Measurements from ENCODE around the gene B3GALT6.
"Not testable (repeated sequence)": the region's sequence is repeated elsewhere in the genome, so short reads cannot be mapped to it uniquely, and the experiment has no call there.

B3GALT6 gene

GRCh38 chr1:1232208-1232795, at the start of gene B3GALT6:
Gene B3GALT6 (plus strand): TSS chr1:1232237. CDS start chr1:1232279, 42 bp downstream.
- no peak for DNase-seq

GRCh38 chr1:1182491-1183220, 49.4 kb upstream of the B3GALT6 start:
- no peak for DNase-seq

GRCh38 chr1:1183221-1183747, 48.8 kb upstream of the B3GALT6 start:
- DNase-seq: no peak

GRCh38 chr1:1183833-1184775, 47.9 kb upstream of the B3GALT6 start:
- no peak for DNase-seq

GRCh38 chr1:1185101-1185765, 46.8 kb upstream of the B3GALT6 start:
- no peak for DNase-seq

- DNase-seq: no peak
These were observed 44.1 kb upstream of the B3GALT6 start for GRCh38 chr1:1187938-1188337.

GRCh38 chr1:1189111-1189510, 42.9 kb upstream of the B3GALT6 start:
- no peak for DNase-seq

GRCh38 chr1:1191734-1192133, 40.3 kb upstream of the B3GALT6 start:
- DNase-seq: no peak

GRCh38 chr1:1194723-1195122, 37.3 kb upstream of the B3GALT6 start:
- DNase-seq: no peak

- not testable (repeated sequence) for DNase-seq
These were observed 36.3 kb upstream of the B3GALT6 start for GRCh38 chr1:1195726-1196125.

GRCh38 chr1:1196431-1197187, 35.4 kb upstream of the B3GALT6 start:
- DNase-seq: no peak

- no peak for DNase-seq
These were observed 34.9 kb upstream of the B3GALT6 start for GRCh38 chr1:1197188-1197500.

- no peak for DNase-seq
These were observed 34.2 kb upstream of the B3GALT6 start for GRCh38 chr1:1197551-1198422.

- DNase-seq: no peak
These were observed 33.5 kb upstream of the B3GALT6 start for GRCh38 chr1:1198423-1199140.

GRCh38 chr1:1199141-1199960, 32.7 kb upstream of the B3GALT6 start:
- DNase-seq: no peak

- DNase-seq: no peak
These were observed 31.8 kb upstream of the B3GALT6 start for GRCh38 chr1:1199961-1200875.

- peak; percentile 86 to 92 for DNase-seq
These were observed 30.9 kb upstream of the B3GALT6 start for GRCh38 chr1:1200876-1201810.
